ENCODE data around the gene ADCY9. TPM values are rescaled to one million over a fixed set of nuclear protein-coding genes. Genes with fewer than 3 reads are reported as not detected.

The ADCY9 gene
- total RNA-seq (2021) (7.0 and 8.8 TPM in 2 replicates), Bru-seq, nascent RNA (percentile 48 among the genes with signal in this experiment), BruChase-seq, experiment 1, labeled RNA remaining after a 2-hour chase (percentile 52 among the genes with signal in this experiment), BruChase-seq, experiment 2, labeled RNA remaining after a 6-hour chase (percentile 61 among the genes with signal in this experiment)
- long read RNA-seq, full-length matches to known transcripts: 1 of 5 reads
- long read RNA-seq, partial matches to known transcripts: 1 of 5 reads
- long read RNA-seq, other reads (novel, unspliced or antisense): 3 of 5 reads

DNA sequence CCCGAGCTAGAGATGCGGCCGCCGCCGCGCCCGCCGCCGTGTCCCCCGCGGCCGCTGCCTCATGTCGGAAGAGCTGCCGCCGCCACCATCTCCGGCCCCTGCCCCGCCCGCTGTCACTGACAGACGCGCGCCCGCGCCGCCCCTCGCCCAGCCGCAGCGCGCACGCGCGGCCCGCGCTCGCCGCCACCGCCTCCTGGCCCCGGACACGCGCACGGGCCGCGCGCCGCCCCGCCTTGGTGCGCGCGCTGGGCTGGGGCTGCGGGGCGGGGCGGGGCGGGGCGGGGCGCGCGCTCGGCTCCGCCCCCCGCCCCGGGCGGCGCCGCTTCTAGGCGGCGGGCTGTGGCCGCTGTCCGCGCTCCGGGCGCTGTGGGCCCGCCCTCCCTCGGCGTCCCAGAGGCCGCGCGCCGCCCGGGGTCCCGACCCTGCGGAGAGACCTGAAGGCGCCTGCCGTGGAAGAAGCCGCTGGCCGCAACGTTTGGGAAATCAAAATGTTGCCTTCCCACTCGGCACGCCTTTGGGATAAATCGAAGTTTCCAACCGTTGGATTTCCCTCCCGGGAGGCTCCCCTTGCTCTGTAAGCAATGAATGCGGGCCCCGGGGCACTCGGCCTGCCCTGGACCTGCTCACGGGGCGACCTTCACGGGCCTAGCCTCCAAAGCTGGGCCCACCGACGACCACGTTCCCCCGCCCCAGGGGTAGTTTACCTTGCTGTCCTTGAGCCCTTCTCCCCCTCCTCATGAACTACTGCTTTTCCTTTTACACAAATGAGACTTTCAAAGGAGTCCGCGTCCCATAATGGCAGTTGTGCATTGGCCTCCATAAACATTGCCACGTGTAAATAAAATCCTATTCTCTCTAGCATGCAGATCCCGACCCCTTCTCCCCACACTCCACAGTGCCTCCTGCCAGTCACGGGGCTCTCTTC lies at the start of gene ADCY9:
ADCY9 (minus strand) TSS at position 118 of the 925 bp plus-strand sequence. CDS start 1,000 bp downstream, outside the sequence.
- CTCF ChIA-PET: interaction anchor here (0.8 kb wide), 1 partner anchor 137 kb away, joined by 4 read pairs; no protein-coding TSS in a partner anchor
- peaks cover 12% of the 10 kb centered on the region for H3K4me1 ChIP-seq (ENCODE audit: insufficient read depth, low read length, poor library complexity, severe bottlenecking)
- no peak for TF ChIP-seq EZH2 (IDR thresholded peaks at IDR 0.05; ENCODE audit: borderline replicate concordance, low read depth, low read length, poor library complexity, severe bottlenecking)
- TF ChIP-seq, protein P1, sequence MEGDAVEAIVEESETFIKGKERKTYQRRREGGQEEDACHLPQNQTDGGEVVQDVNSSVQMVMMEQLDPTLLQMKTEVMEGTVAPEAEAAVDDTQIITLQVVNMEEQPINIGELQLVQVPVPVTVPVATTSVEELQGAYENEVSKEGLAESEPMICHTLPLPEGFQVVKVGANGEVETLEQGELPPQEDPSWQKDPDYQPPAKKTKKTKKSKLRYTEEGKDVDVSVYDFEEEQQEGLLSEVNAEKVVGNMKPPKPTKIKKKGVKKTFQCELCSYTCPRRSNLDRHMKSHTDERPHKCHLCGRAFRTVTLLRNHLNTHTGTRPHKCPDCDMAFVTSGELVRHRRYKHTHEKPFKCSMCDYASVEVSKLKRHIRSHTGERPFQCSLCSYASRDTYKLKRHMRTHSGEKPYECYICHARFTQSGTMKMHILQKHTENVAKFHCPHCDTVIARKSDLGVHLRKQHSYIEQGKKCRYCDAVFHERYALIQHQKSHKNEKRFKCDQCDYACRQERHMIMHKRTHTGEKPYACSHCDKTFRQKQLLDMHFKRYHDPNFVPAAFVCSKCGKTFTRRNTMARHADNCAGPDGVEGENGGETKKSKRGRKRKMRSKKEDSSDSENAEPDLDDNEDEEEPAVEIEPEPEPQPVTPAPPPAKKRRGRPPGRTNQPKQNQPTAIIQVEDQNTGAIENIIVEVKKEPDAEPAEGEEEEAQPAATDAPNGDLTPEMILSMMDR (conservative IDR thresholded peaks at IDR 0.05; ENCODE audit: low read depth, low read length): 0 out of 2 replicates have a peak, but pooled peaks have one; percentile 15
- intact Hi-C loops (cut with micrococcal nuclease; ENCODE audit: unreplicated experiment): loop anchor here (5.0 kb wide), 2 partner anchors 134 to 136 kb away; no protein-coding TSS in a partner anchor
- H3K36me3 ChIP-seq (ENCODE audit: insufficient read depth, low read length, poor library complexity, severe bottlenecking): no peaks in the 10 kb centered on the region
- H3K27me3 ChIP-seq (replicated peaks; ENCODE audit: insufficient read depth, low read depth, low read length, poor library complexity): no peaks in the 10 kb centered on the region
- BruUV-seq (replicated peaks): no TSS peak
- H3K27ac ChIP-seq (ENCODE audit: low read depth, low read length, poor library complexity, severe bottlenecking): peak within 1 kb of the TSS; percentile 82
- DNase-seq (ENCODE audit: low spot score): peak; percentile 90
- POLR2A ChIA-PET (ENCODE audit: low non-redundant PET): no interaction called here
- H3K9me3 ChIP-seq (ENCODE audit: low read depth, low read length, poor library complexity, severe bottlenecking): no peaks in the 10 kb centered on the region
- H3K4me3 ChIP-seq (ENCODE audit: low read depth, low read length, poor library complexity, severe bottlenecking): peak within 1 kb of the TSS; percentile 69

DNA sequence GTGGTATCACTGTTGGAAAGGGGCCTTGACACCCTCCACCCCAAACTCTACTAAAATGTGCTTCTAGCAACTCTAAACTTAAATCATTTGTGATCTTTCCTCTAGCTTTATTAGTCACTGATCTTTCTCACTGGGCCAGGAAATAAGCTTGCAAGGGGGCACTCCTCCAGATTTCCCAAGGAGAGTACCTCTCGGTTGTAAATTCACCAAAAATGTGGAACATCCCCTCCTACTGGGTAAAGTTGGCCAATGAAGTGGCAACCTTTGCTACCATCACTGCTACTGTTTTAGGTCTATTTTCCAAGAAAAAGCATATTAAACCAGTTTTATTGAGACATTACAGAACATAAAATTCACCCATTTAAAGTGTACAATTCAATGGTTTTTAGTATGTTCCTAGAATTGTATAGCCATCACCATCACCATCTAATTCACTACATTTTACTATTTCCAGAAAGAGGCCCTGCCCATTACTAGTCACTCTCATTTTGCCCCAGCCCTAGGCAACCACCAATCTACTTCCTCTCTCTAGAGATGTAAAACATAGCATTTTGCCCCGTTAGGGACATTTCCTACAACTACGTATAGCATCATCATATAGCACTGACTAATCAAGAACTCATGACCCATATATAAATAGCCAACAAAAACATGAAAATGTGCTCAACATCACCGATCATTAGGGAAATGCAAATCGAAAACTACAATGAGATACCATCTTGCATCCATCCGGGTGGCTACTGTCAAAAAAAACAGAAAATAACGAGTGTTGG lies 44.6 kb upstream of the ADCY9 start:
- BruUV-seq (replicated peaks): no TSS peak
- no peaks in the 10 kb centered on the region for H3K27me3 ChIP-seq (replicated peaks; ENCODE audit: insufficient read depth, low read depth, low read length, poor library complexity)
- H3K9me3 ChIP-seq (ENCODE audit: low read depth, low read length, poor library complexity, severe bottlenecking): no peaks in the 10 kb centered on the region
- no peak overlapping the region for H3K27ac ChIP-seq (ENCODE audit: low read depth, low read length, poor library complexity, severe bottlenecking)
- peak; percentile 14 for DNase-seq (ENCODE audit: low spot score)
- no peaks in the 10 kb centered on the region for H3K4me1 ChIP-seq (ENCODE audit: insufficient read depth, low read length, poor library complexity, severe bottlenecking)
- POLR2A ChIA-PET (ENCODE audit: low non-redundant PET): no interaction called here
- TF ChIP-seq, protein P1 (conservative IDR thresholded peaks at IDR 0.05; ENCODE audit: low read depth, low read length): peak; percentile 41; the same call in 1 of the 2 replicates
- no peak for TF ChIP-seq EZH2 (IDR thresholded peaks at IDR 0.05; ENCODE audit: borderline replicate concordance, low read depth, low read length, poor library complexity, severe bottlenecking)
- H3K36me3 ChIP-seq (ENCODE audit: insufficient read depth, low read length, poor library complexity, severe bottlenecking): no peaks in the 10 kb centered on the region
- intact Hi-C loops (cut with micrococcal nuclease; ENCODE audit: unreplicated experiment): no loop called here
- H3K4me3 ChIP-seq (ENCODE audit: low read depth, low read length, poor library complexity, severe bottlenecking): no peak overlapping the region
- CTCF ChIA-PET: no interaction called here

DNA sequence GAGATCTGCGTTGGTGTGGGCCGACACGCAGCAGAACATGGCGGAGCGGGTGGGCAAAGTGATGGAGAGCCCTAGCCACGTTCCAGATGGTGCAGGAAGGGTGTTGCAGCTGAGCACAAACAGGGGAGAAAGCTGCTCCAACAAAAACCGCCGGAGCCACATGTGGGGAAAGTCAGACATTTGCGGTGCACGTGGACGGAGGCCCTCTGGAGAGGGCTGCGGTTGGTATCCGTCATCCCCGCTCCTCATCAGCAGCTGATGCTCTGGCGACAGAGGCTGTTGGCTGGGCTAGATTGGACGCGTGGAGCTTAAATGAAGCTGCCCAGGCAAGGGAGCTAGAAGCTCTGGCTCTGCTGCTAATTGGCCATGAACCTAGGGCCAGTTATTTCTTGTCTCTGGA lies 43.5 kb upstream of the ADCY9 start:
- H3K4me1 ChIP-seq (ENCODE audit: insufficient read depth, low read length, poor library complexity, severe bottlenecking): no peaks in the 10 kb centered on the region
- no peak overlapping the region for H3K27ac ChIP-seq (ENCODE audit: low read depth, low read length, poor library complexity, severe bottlenecking)
- CTCF ChIA-PET: no interaction called here
- POLR2A ChIA-PET (ENCODE audit: low non-redundant PET): no interaction called here
- TF ChIP-seq EZH2 (IDR thresholded peaks at IDR 0.05; ENCODE audit: borderline replicate concordance, low read depth, low read length, poor library complexity, severe bottlenecking): no peak
- TF ChIP-seq, protein P1 (conservative IDR thresholded peaks at IDR 0.05; ENCODE audit: low read depth, low read length): no peak
- no peaks in the 10 kb centered on the region for H3K36me3 ChIP-seq (ENCODE audit: insufficient read depth, low read length, poor library complexity, severe bottlenecking)
- H3K4me3 ChIP-seq (ENCODE audit: low read depth, low read length, poor library complexity, severe bottlenecking): no peak overlapping the region
- no peak for DNase-seq (ENCODE audit: low spot score)
- H3K9me3 ChIP-seq (ENCODE audit: low read depth, low read length, poor library complexity, severe bottlenecking): no peaks in the 10 kb centered on the region
- BruUV-seq (replicated peaks): no TSS peak
- no peaks in the 10 kb centered on the region for H3K27me3 ChIP-seq (replicated peaks; ENCODE audit: insufficient read depth, low read depth, low read length, poor library complexity)
- intact Hi-C loops (cut with micrococcal nuclease; ENCODE audit: unreplicated experiment): no loop called here

All from A673 (cell line).